ENCODE measurements around the gene NREP.

The NREP gene

GRCh38 chr5:111765613-111766571 lies 8.9 kb upstream of the NREP start:
- DNase-seq (ENCODE audit: low read depth), result no peak

DNA sequence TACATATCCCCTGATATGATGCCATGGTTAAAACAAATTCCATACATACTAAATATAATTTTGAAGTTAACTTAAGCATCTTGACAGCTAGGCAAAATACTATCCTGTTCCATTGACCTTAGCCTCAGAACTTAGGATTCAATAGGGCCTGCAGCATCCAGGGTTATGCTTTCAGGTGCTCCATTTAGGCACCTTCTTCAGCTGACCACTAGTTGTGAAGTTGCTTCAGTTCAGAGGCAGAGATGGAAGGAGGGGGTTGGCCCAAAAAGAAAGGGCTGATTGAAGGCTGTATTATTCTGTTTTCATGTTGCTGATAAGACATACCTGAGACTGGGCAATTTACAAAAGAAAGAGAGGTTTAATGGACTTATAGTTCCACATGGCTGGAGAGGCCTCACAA lies 7.0 kb upstream of the NREP start:
- DNase-seq (ENCODE audit: low read depth), result no peak

DNA sequence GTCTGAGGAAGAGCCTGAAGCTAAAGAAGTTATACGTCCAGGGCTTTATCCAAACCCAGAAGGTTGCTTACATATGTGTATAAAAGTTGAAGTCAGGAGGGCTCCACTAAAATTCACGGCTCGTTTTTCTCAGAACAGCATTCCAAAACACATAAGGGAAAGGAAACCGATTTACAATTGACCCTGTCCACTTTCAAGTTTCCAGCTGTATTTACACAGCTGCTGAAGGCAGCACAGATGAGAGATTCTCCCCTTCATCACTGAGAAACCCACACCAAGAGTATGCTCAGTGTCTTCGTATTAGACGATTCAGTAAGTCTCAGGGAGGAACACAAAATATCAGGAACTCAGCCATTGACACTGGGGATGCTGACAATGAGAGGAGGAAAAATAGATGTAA lies 5.9 kb upstream of the NREP start:
- no peak for DNase-seq (ENCODE audit: low read depth)

DNA sequence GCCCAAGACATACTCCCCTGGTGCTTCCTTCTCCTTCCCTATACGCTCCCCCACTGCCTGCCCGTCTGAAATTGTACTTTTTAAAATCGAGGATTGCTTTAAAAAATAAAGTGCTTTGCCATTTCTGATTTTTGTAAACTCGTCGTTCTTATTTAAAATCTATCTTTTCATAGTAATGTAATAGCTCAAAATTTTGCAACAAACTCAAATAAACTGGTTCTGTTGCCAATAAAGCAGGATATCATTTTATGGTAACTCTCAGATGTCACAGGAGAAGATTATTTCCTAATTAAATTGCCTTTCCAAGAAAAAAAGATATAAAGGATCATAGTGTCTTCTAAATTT lies 1.3 kb upstream of the NREP start:
- no peak for DNase-seq (ENCODE audit: low read depth)

DNA sequence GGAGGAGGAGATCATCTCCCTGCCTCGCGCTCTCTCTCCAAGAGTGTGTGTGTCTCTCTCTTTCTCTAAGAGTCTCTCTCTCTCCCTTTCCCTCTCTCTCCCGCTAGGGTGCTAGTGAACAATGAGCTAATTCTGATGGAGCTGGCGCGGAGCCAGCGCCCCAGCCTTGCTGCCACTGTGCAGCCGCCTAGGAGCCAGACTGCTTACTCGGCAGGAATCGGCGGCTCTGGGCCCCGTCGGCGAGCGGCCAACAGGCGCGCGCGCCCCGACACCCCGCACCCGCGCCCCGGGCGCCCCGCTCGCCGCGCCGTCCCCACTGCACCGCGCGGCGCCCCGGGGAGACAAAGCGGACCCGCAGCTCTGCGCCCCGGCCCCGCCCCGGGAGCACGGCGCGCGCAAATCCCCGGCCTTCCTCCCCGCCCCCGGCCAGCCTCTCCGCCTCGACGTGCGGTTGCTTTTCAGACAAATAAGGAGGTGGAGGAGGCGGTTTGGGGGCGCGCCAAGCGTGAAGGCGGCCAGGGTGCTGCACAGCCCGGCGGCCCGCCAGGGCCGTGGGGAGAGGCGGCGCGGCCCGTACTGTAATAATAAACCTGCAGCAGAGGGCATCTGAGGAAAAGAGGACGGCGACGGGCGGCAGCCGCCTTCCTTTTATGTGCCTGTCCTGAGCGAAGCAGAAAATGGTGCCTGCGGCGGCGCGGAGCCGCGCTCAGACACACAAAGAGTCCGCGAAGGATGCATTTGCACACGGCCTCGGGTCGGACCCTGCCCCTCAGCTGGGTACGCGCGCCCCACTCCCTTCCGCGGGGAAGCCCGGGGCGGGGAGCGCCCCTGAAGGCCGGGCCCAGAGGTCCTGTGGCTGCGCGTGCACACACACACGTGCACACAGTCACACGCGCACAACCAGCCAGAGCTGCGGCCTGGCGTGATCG lies 625 bp upstream of the NREP start:
- peak; percentile 72 for DNase-seq (ENCODE audit: low read depth)

GRCh38 chr5:111755942-111756381 lies 1.0 kb downstream of the NREP start:
- no peak for DNase-seq (ENCODE audit: low read depth)

DNA sequence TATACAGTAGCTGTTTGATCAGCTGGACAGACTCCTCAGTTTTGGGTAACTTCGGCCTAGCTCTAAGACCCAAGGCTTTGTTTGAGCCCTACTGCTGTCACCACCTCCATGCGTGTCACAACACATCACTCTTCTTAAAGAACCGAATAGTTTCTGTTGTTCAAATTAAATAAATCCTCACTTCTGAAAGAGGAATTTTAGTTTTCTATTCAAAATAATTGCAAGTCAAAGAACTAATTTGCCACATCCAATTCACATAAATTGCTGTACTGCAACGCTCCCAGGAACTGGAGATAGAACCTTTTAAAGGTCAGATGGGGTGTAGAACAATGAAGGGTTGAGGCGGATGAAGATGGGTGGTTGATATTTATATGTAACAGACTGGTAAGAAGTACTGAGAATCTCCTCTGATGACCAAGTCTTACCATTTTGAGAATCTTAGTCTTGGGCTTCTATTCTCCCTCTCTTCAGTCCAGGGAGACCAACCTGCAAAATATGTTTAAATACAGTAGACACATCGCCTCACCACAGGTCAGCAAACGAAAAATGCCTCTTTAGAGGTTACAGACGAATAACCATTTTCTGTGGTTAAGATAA lies 1.6 kb downstream of the NREP start:
- no peak for DNase-seq (ENCODE audit: low read depth)

DNA sequence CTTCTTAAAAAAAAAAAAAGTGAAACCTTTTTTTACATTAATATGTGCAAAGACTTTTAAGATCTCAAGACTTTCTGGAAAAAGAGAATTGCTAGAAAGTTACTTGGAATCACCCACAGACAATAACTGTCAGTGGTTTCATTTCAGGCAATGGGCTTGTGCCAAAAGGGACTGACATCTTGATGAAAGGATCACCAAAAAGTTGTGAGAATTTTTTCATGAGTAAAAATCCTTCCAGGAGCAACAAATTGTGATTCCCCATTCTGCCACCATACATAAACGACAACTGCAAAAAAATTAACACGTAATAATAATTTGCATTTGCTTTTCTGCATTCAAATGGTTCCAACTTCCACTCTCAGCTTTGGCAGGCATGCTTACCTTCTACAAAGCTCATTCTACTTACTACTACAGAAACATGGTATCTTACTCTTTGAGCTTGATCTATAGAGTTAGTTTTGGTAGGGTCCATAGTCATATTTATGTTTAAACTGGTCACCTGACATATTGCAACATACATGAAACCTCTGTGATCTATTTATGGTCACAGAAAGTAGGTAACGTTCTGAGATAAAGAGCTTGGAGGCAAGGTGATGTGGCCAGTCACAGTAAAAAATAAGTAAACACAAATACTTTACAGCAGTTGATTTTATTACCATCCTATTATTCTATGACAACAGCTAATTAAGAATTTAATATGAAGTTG lies 3.0 kb downstream of the NREP start:
- DNase-seq (ENCODE audit: low read depth), result no peak

- no peak for DNase-seq (ENCODE audit: low read depth)
Measured at GRCh38 chr5:111752426-111752965, 4.5 kb downstream of the NREP start.

- DNase-seq (ENCODE audit: low read depth), result no peak
Measured at GRCh38 chr5:111749303-111750026, 7.5 kb downstream of the NREP start.

- no peak for DNase-seq (ENCODE audit: low read depth)
Measured at GRCh38 chr5:111748304-111748763, 8.7 kb downstream of the NREP start.

DNA sequence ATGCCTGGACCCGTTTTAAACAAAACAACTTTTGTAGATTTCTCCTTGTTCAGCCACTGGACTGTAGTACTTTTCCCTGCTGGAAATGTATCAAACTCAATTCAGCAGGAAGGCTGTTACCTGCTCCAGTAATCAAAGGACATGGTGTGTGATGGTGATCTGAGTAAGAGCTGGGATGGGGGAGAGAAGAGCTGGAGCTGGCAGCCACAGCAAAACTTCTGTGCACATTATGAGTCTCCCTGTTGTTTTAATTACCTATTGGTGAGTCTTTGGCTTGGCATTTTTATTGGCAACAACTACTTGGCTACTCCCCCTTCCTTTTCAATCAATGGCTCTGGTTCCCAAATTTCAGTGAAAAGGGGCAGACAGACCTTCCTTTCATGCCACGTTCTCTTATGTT lies 9.7 kb downstream of the NREP start:
- no peak for DNase-seq (ENCODE audit: low read depth)

GRCh38 chr5:111746791-111747190 lies 10.2 kb downstream of the NREP start:
- DNase-seq (ENCODE audit: low read depth), result no peak

DNA sequence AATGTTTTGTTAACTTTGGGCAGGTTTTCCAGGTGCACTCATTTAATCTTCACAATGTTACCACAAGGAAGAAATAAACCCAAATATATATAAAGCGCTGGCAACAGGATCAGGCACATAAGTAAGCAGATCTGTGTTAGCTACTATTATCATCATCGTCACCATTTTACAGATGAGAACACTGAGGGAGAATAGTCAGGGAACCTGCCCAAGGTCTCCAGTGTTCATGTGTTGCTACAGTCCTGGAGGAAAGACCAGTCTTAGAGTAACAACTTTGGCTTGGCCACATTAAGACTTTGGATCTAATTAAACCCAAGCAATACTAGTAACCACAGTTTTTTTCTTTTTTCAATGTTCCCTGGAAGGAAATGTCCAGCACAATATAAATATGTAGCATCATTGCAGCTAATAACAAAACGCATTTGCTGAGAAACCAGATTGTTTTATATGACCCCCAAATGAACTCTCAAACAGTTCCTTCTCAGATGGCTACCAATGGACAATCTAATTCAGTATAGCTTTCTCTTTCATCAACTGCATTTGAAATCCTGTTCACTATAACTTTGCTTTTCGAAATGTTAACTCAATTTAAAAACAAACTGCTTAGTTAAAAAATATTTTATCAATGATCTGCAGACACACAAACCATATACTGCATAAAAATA lies 11.8 kb downstream of the NREP start:
- no peak for DNase-seq (ENCODE audit: low read depth)

GRCh38 chr5:111744455-111744854 lies 12.5 kb downstream of the NREP start:
- no peak for DNase-seq (ENCODE audit: low read depth)

- no peak for DNase-seq (ENCODE audit: low read depth)
Measured at GRCh38 chr5:111743988-111744387, 13.0 kb downstream of the NREP start.

GRCh38 chr5:111743512-111743911 lies 13.5 kb downstream of the NREP start:
- DNase-seq (ENCODE audit: low read depth), result no peak

- DNase-seq (ENCODE audit: low read depth), result no peak
Measured at GRCh38 chr5:111742177-111742994, 14.6 kb downstream of the NREP start.

DNA sequence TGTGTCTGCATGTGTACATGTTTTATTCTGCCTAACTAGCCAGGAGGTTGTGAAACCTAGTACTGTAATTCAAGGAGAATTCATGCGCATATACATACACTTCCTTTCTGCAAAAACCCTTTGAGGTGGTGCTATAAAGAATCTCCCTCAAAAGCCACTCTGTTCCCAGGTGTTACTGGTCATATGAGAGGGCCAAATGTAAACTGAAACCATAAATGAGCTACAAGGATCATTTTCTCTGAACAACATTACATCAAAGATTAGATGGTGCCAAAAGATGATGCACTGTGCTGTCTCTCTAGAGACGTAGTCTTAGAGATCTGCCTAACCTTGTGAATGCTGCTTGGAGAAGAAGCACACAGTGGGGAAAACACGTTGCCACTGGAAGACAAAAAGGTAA lies 15.7 kb downstream of the NREP start:
- DNase-seq (ENCODE audit: low read depth), result no peak
